ENCODE measurements around the gene DCP1B. TPM values are rescaled to one million over a fixed set of nuclear protein-coding genes. Genes with fewer than 3 reads are reported as not detected.

DCP1B gene
- total and polyA plus RNA-seq, 2 of the 4 experiments (the other 2 are of a cell fraction): 13.3 to 19.7 TPM

GRCh38 chr12:1896964-1897363, 107.3 kb downstream of the DCP1B start:
- H3K9me3 ChIP-seq (ENCODE audit: control insufficient read depth, insufficient read depth, low read length): no peaks in the 10 kb centered on the region; the same call in 1 of the 2 replicates
- no peaks in the 10 kb centered on the region for H3K9me1 ChIP-seq (ENCODE audit: insufficient read depth, low read length)
- CTCF ChIA-PET: no interaction called here
- dilution Hi-C loops (cut with HindIII; ENCODE audit: low sequenced_read_pairs, unreplicated experiment): no loop called here
- no peak overlapping the region for H3K27ac ChIP-seq (ENCODE audit: insufficient read depth, low read length)
- no peak overlapping the region for H4K91ac ChIP-seq (ENCODE audit: insufficient read depth, low read depth, low read length)
- no peaks in the 10 kb centered on the region for H4K20me1 ChIP-seq (ENCODE audit: insufficient read depth, low read length)
- H3K4me1 ChIP-seq (ENCODE audit: control insufficient read depth, insufficient read depth, low read length): no peaks in the 10 kb centered on the region
- H3K36me3 ChIP-seq (ENCODE audit: control insufficient read depth, insufficient read depth, low read length): no peaks in the 10 kb centered on the region
- in situ Hi-C loops (cut with MboI; ENCODE audit: low sequenced_read_pairs): no loop called here
- no peak for ATAC-seq (ENCODE audit: low read depth)
- no peak overlapping the region for H2BK5ac ChIP-seq (ENCODE audit: low read depth, low read length, poor library complexity, severe bottlenecking)
- no peak overlapping the region for H3K4ac ChIP-seq (ENCODE audit: low read depth, low read length)
- H2AK9ac ChIP-seq (replicated peaks; ENCODE audit: low read depth, low read length, poor library complexity): no peak overlapping the region
- no peak overlapping the region for H4K5ac ChIP-seq (ENCODE audit: low read depth, low read length)
- H3K79me1 ChIP-seq (ENCODE audit: low read depth in 1 of 2, low read length in 2 of 2): no peaks in the 10 kb centered on the region
- no peak overlapping the region for H2AFZ ChIP-seq (replicated peaks; ENCODE audit: low read length, poor library complexity)
- H2BK120ac ChIP-seq (ENCODE audit: low read depth, low read length): no peak overlapping the region
- H4K8ac ChIP-seq (ENCODE audit: low read depth in 2 of 2, low read length in 2 of 2): no peak overlapping the region
- no peak overlapping the region for H3K23ac ChIP-seq (ENCODE audit: low read depth, low read length)
- intact Hi-C loops (cut with micrococcal nuclease): loop anchor here (5.0 kb wide), 1 partner anchor 45 kb away; no protein-coding TSS in a partner anchor
- H3K18ac ChIP-seq (ENCODE audit: low read depth, low read length): no peak overlapping the region
- H3K9ac ChIP-seq (ENCODE audit: low read depth, low read length): no peak overlapping the region
- TF ChIP-seq, protein P1, sequence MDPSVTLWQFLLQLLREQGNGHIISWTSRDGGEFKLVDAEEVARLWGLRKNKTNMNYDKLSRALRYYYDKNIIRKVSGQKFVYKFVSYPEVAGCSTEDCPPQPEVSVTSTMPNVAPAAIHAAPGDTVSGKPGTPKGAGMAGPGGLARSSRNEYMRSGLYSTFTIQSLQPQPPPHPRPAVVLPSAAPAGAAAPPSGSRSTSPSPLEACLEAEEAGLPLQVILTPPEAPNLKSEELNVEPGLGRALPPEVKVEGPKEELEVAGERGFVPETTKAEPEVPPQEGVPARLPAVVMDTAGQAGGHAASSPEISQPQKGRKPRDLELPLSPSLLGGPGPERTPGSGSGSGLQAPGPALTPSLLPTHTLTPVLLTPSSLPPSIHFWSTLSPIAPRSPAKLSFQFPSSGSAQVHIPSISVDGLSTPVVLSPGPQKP (IDR thresholded peaks at IDR 0.05; ENCODE audit: borderline replicate concordance, low read depth, low read length): no peak
- TF ChIP-seq RFX5 (IDR thresholded peaks at IDR 0.05; ENCODE audit: low read depth, low read length): no peak
- no peak for TF ChIP-seq MAZ (IDR thresholded peaks at IDR 0.05; ENCODE audit: borderline replicate concordance, low read depth, low read length)
- TF ChIP-seq MAFK (IDR thresholded peaks at IDR 0.05; ENCODE audit: low read depth, low read length): no peak
- peak; percentile 28; the same call in 1 of the 2 replicates for TF ChIP-seq CEBPB (IDR thresholded peaks at IDR 0.05; ENCODE audit: low read depth, low read length)
- TF ChIP-seq RCOR1 (IDR thresholded peaks at IDR 0.05; ENCODE audit: insufficient replicate concordance, low read length): no peak
- TF ChIP-seq SMC3 (IDR thresholded peaks at IDR 0.05; ENCODE audit: low read depth, low read length): no peak
- TF ChIP-seq POLR2A (IDR thresholded peaks at IDR 0.05; ENCODE audit: low read depth, low read length): no peak
- H2BK15ac ChIP-seq (ENCODE audit: low read depth, low read length): no peak overlapping the region
- H2BK20ac ChIP-seq (ENCODE audit: low read depth, low read length): no peak overlapping the region
- POLR2A ChIA-PET (ENCODE audit: unreplicated experiment): no interaction called here
- no peak overlapping the region for H3K14ac ChIP-seq (replicated peaks; ENCODE audit: low read depth, low read length)
- DNase-seq: no peak
- no peak overlapping the region for H3K56ac ChIP-seq (ENCODE audit: extremely low read depth, insufficient read depth, low read length)
- BruUV-seq (replicated peaks): no TSS peak
- no peak overlapping the region for H2AK5ac ChIP-seq (ENCODE audit: low read depth, low read length)
- H3K27me3 ChIP-seq (ENCODE audit: control insufficient read depth, insufficient read depth, low read length): no peaks in the 10 kb centered on the region; the same call in none of the 2 replicates
- no peak overlapping the region for H3K4me3 ChIP-seq (ENCODE audit: insufficient read depth, low read depth, low read length)
- WGBS, 2 experiments (ENCODE audit: extremely low coverage in 2 of 2, insufficient read length in 1 of 2): 34% methylated on average over 2 of the region's 5 CpGs; no CpG with 5 or more reads in 1 of the 2 experiments
- H3K4me2 ChIP-seq (ENCODE audit: low read depth, low read length): no peak overlapping the region

Other genes starting within 250 kb of the DCP1B start
- not detected in 2 replicates for gene LRTM2, start 183.9 kb downstream of the DCP1B start, total RNA-seq (2012; rRNA removed)
- gene LRTM2, start 183.9 kb downstream of the DCP1B start, polyA plus RNA-seq (2012; rRNA removed): not detected in 2 replicates
- 0.18 and 0.28 TPM in 2 replicates for gene CACNA2D4, start 85.8 kb downstream of the DCP1B start, total RNA-seq (2012; rRNA removed)
- gene CACNA2D4, start 85.8 kb downstream of the DCP1B start, polyA plus RNA-seq (2012; rRNA removed): 0.22 and 0.65 TPM in 2 replicates
- gene CACNA1C, start 48.5 kb upstream of the DCP1B start, total RNA-seq (2012; rRNA removed): 1.6 and 1.9 TPM in 2 replicates
- gene CACNA1C, start 48.5 kb upstream of the DCP1B start, polyA plus RNA-seq (2012; rRNA removed): 2.6 and 2.7 TPM in 2 replicates